Naive thymus-derived CD4-positive, alpha-beta T cell (primary cell): ENCODE results near the gene ODAM. TPM values are rescaled to one million over a fixed set of nuclear protein-coding genes. Genes with fewer than 3 reads are reported as not detected.

ENCODE experiments used
- ATAC-seq: fragments of 150-1000 bp; cut with Tn5 transposase; 2 replicates; pipeline ENCODE4 v1.10.0; 2021; ENCODE audit warnings: mild to moderate bottlenecking, moderate library complexity
- CTCF ChIA-PET: fragments of 350-600 bp; sonication (Branson Sonifier 250); formaldehyde crosslinking; loops from one replicate; lab custom pipeline; 2021; ENCODE audit warnings: antibody characterized with exemption; lab: Charles Lee
- POLR2A ChIA-PET: fragments of 350-600 bp; sonication (Branson Sonifier 250); formaldehyde crosslinking; loops from one replicate; lab custom pipeline; 2021; ENCODE audit warnings: antibody characterized with exemption, inconsistent platforms; lab: Charles Lee
- DNase-seq, 9 donors: peaks; one replicate each; pipeline versions ENCODE4 v3.0.0 to v3.0.0-alpha.2; 2020 to 2022; ENCODE audit warnings: mixed read lengths in 1 of 9
- H3K27ac ChIP-seq: one replicate; pipeline ENCODE4 v1.7.0; 2013; ENCODE audit warnings: mild to moderate bottlenecking, low read depth, low read length, moderate library complexity
- H3K27me3 ChIP-seq, 2 donors: one replicate each; pipeline ENCODE4 v1.7.0; 2013; ENCODE audit warnings: low read length in 2 of 2, mild to moderate bottlenecking in 2 of 2, moderate library complexity in 2 of 2; ENCODE audit not compliant: control insufficient read depth in 2 of 2, insufficient read depth in 2 of 2
- H3K36me3 ChIP-seq, 3 experiments: 1 replicate in 2 of 3; 2 replicates in 1 of 3; pipeline ENCODE4 v1.7.0; 2013; ENCODE audit warnings: low read length in 3 of 3, mild to moderate bottlenecking in 3 of 3, moderate library complexity in 1 of 3; ENCODE audit not compliant: insufficient read depth in 3 of 3, control insufficient read depth in 2 of 3
- H3K4me1 ChIP-seq, 2 donors: one replicate each; pipeline ENCODE4 v1.7.0; 2013; ENCODE audit warnings: low read length in 2 of 2, mild to moderate bottlenecking in 2 of 2, moderate library complexity in 1 of 2; ENCODE audit not compliant: control insufficient read depth in 2 of 2, insufficient read depth in 2 of 2
- H3K4me3 ChIP-seq: 2 replicates; pipeline ENCODE4 v1.7.0; 2013; ENCODE audit warnings: mild to moderate bottlenecking, low read length
- H3K9me3 ChIP-seq, 3 experiments: 1 replicate in 2 of 3; 2 replicates in 1 of 3; pipeline ENCODE4 v1.7.0; 2013; ENCODE audit warnings: low read length in 3 of 3; ENCODE audit not compliant: control insufficient read depth in 2 of 3
- H3K27ac Mint-ChIP-seq, 9 donors: one replicate each; pipeline ENCODE4 v1.8.0; 2020 to 2022; ENCODE audit warnings: mixed read lengths in 9 of 9, mild to moderate bottlenecking in 8 of 9, moderate library complexity in 5 of 9, inconsistent platforms in 2 of 9
- H3K27me3 Mint-ChIP-seq, 5 donors: one replicate each; pipeline ENCODE4 v1.8.0; 2021 to 2022; ENCODE audit warnings: mixed read lengths in 5 of 5, mild to moderate bottlenecking in 1 of 5
- H3K36me3 Mint-ChIP-seq, 5 donors: one replicate each; pipeline ENCODE4 v1.8.0; 2020 to 2022; ENCODE audit warnings: mixed read lengths in 5 of 5, mild to moderate bottlenecking in 3 of 5, inconsistent platforms in 1 of 5
- H3K4me1 Mint-ChIP-seq, 7 donors: one replicate each; pipeline ENCODE4 v1.8.0; 2020 to 2022; ENCODE audit warnings: mixed read lengths in 7 of 7, mild to moderate bottlenecking in 3 of 7, inconsistent platforms in 1 of 7
- H3K4me3 Mint-ChIP-seq, 10 donors: one replicate each; pipeline ENCODE4 v1.8.0; 2020 to 2022; ENCODE audit warnings: mild to moderate bottlenecking in 10 of 10, mixed read lengths in 10 of 10, moderate library complexity in 6 of 10, inconsistent platforms in 2 of 10
- H3K9me3 Mint-ChIP-seq, 11 donors: one replicate each; pipeline ENCODE4 v1.8.0; 2020 to 2022; ENCODE audit warnings: mixed read lengths in 11 of 11, mild to moderate bottlenecking in 4 of 11, inconsistent platforms in 1 of 11, moderate library complexity in 1 of 11
- intact Hi-C, 2 donors: fragments of 100-400 bp; cut with micrococcal nuclease; formaldehyde crosslinking; loops; one replicate each; pipeline ENCODE4 v1.15.1; 2023
- polyA plus RNA-seq, 2 donors: library from polyadenylated mRNA; unstranded; fragments of 300-500 nt; fragmentation: Illumina TruSeq; gene quantifications; one replicate each; pipeline ENCODE4 v1.2.3, GENCODE V29; 2021
- total RNA-seq, 6 experiments: library from RNA in 5 of 6; stranded (reverse) in 5 of 6; gene quantifications; 1 replicate in 5 of 6; 2 replicates in 1 of 6; pipeline ENCODE4 v1.2.3 and lab custom pipeline; 2021 to 2026

The ODAM gene
- total RNA-seq (not detected), polyA plus RNA-seq (not detected), total RNA-seq (lab: John Stamatoyannopoulos, UW) (not detected)

GRCh38 chr4:70195425-70195824, at the start of gene ODAM:
ODAM (plus strand) TSS chr4:70195725; CDS start chr4:70196544, 819 bp downstream.
- intact Hi-C loops, result no loop called here

GRCh38 chr4:70151271-70151670, 44.3 kb upstream of the ODAM start:
- ChIA-PET POLR2A (no interaction called here), CTCF (no interaction called here)
- H3K36me3 ChIP-seq, result no peaks in the 10 kb centered on the region
- Mint-ChIP-seq H3K27me3 (no peaks in the 10 kb centered on the region), H3K4me3 (no peak overlapping the region), H3K36me3 (no peaks in the 10 kb centered on the region), H3K9me3 (no peaks in the 10 kb centered on the region), H3K27ac (no peak overlapping the region), H3K4me1 (no peaks in the 10 kb centered on the region)
- no peaks in the 10 kb centered on the region for H3K27me3 ChIP-seq
- intact Hi-C loops, result no loop called here
- no peak for DNase-seq
- H3K4me3 ChIP-seq, result no peak overlapping the region
- H3K4me1 ChIP-seq, result no peaks in the 10 kb centered on the region
- no peak overlapping the region for H3K27ac ChIP-seq
- H3K9me3 ChIP-seq, result no peaks in the 10 kb centered on the region
- ATAC-seq, result no peak

More at GRCh38 chr4:70195425-70195824, at the start of gene ODAM:
- Histone ChIP-seq H3K27ac (no peak within 1 kb of the TSS), H3K27me3 (no peaks in the 10 kb centered on the region), H3K9me3 (no peaks in the 10 kb centered on the region), H3K4me1 (no peaks in the 10 kb centered on the region), H3K36me3 (no peaks in the 10 kb centered on the region), H3K4me3 (no peak within 1 kb of the TSS)
- peaks cover 0 to 5% (median 0%) of the 10 kb centered on the region in 5 donors for H3K27me3 Mint-ChIP-seq
- H3K4me3 Mint-ChIP-seq, result no peak within 1 kb of the TSS
- H3K4me1 Mint-ChIP-seq, result no peaks in the 10 kb centered on the region
- ATAC-seq (no peak), DNase-seq (no peak)
- H3K9me3 Mint-ChIP-seq, result no peaks in the 10 kb centered on the region
- ChIA-PET CTCF (no interaction called here), POLR2A (no interaction called here)
- no peaks in the 10 kb centered on the region for H3K36me3 Mint-ChIP-seq
- H3K27ac Mint-ChIP-seq, result no peak within 1 kb of the TSS

- ChIA-PET CTCF (no interaction called here), POLR2A (no interaction called here)
- intact Hi-C loops, result no loop called here
- Histone ChIP-seq H3K9me3 (no peaks in the 10 kb centered on the region), H3K27ac (no peak overlapping the region), H3K27me3 (no peaks in the 10 kb centered on the region), H3K36me3 (no peaks in the 10 kb centered on the region), H3K4me1 (no peaks in the 10 kb centered on the region), H3K4me3 (no peak overlapping the region)
- H3K27me3 Mint-ChIP-seq, result no peaks in the 10 kb centered on the region
- DNase-seq, result no peak
- ATAC-seq, result no peak
- no peaks in the 10 kb centered on the region for H3K36me3 Mint-ChIP-seq
- H3K27ac Mint-ChIP-seq, result no peak overlapping the region
- no peaks in the 10 kb centered on the region for H3K9me3 Mint-ChIP-seq
- H3K4me1 Mint-ChIP-seq, result no peaks in the 10 kb centered on the region
- no peak overlapping the region for H3K4me3 Mint-ChIP-seq
Measured at GRCh38 chr4:70152088-70152487, 43.4 kb upstream of the ODAM start.

- intact Hi-C loops, result no loop called here
- Histone ChIP-seq H3K27ac (no peak within 1 kb of the TSS), H3K4me1 (no peaks in the 10 kb centered on the region), H3K27me3 (no peaks in the 10 kb centered on the region), H3K9me3 (no peaks in the 10 kb centered on the region), H3K4me3 (no peak within 1 kb of the TSS), H3K36me3 (no peaks in the 10 kb centered on the region)
- H3K4me1 Mint-ChIP-seq, result no peaks in the 10 kb centered on the region
- ChIA-PET POLR2A (no interaction called here), CTCF (no interaction called here)
- no peak within 1 kb of the TSS for H3K27ac Mint-ChIP-seq
- H3K36me3 Mint-ChIP-seq, result no peaks in the 10 kb centered on the region
- no peak within 1 kb of the TSS for H3K4me3 Mint-ChIP-seq
- H3K9me3 Mint-ChIP-seq, result no peaks in the 10 kb centered on the region
- no peak for DNase-seq
- no peak for ATAC-seq
- H3K27me3 Mint-ChIP-seq, result no peaks in the 10 kb centered on the region
Measured at GRCh38 chr4:70153937-70154336, 41.6 kb upstream of the ODAM start, which contains the start of gene PRR27. PRR27 (plus strand) TSS chr4:70154237; CDS start chr4:70154376, 139 bp downstream.

- POLR2A ChIA-PET, result no interaction called here
- DNase-seq (no peak), ATAC-seq (no peak)
- Histone ChIP-seq H3K36me3 (no peaks in the 10 kb centered on the region), H3K4me3 (no peak overlapping the region), H3K9me3 (no peaks in the 10 kb centered on the region), H3K4me1 (no peaks in the 10 kb centered on the region), H3K27me3 (no peaks in the 10 kb centered on the region), H3K27ac (no peak overlapping the region)
- intact Hi-C loops, result no loop called here
- H3K4me1 Mint-ChIP-seq, result no peaks in the 10 kb centered on the region
- no peaks in the 10 kb centered on the region for H3K9me3 Mint-ChIP-seq
- no peak overlapping the region for H3K27ac Mint-ChIP-seq
- no peaks in the 10 kb centered on the region for H3K36me3 Mint-ChIP-seq
- H3K27me3 Mint-ChIP-seq, result peaks cover 0 to 4% (median 0%) of the 10 kb centered on the region in 5 donors
- CTCF ChIA-PET, result no interaction called here
- no peak overlapping the region for H3K4me3 Mint-ChIP-seq
Measured at GRCh38 chr4:70158576-70158975, 36.9 kb upstream of the ODAM start.

GRCh38 chr4:70177090-70177489, 18.4 kb upstream of the ODAM start:
- no peak overlapping the region for H3K4me3 ChIP-seq
- Mint-ChIP-seq H3K4me3 (no peak overlapping the region), H3K36me3 (no peaks in the 10 kb centered on the region), H3K9me3 (peaks cover 0 to 1% (median 0%) of the 10 kb centered on the region in 11 donors), H3K27me3 (peaks cover 0 to 4% (median 0%) of the 10 kb centered on the region in 5 donors), H3K4me1 (no peaks in the 10 kb centered on the region), H3K27ac (no peak overlapping the region)
- POLR2A ChIA-PET, result no interaction called here
- no peak overlapping the region for H3K27ac ChIP-seq
- ATAC-seq (no peak), DNase-seq (no peak)
- no peaks in the 10 kb centered on the region for H3K4me1 ChIP-seq
- intact Hi-C loops, result no loop called here
- H3K36me3 ChIP-seq, result no peaks in the 10 kb centered on the region
- CTCF ChIA-PET, result no interaction called here
- no peaks in the 10 kb centered on the region for H3K9me3 ChIP-seq
- H3K27me3 ChIP-seq, result no peaks in the 10 kb centered on the region

GRCh38 chr4:70178075-70178660, 17.4 kb upstream of the ODAM start:
- DNase-seq, result no peak
- Histone ChIP-seq H3K27ac (no peak overlapping the region), H3K9me3 (no peaks in the 10 kb centered on the region), H3K27me3 (no peaks in the 10 kb centered on the region), H3K36me3 (no peaks in the 10 kb centered on the region), H3K4me1 (no peaks in the 10 kb centered on the region), H3K4me3 (no peak overlapping the region)
- ChIA-PET CTCF (no interaction called here), POLR2A (no interaction called here)
- Mint-ChIP-seq H3K4me3 (no peak overlapping the region), H3K27ac (no peak overlapping the region), H3K9me3 (peaks cover 0 to 1% (median 0%) of the 10 kb centered on the region in 11 donors), H3K4me1 (no peaks in the 10 kb centered on the region), H3K27me3 (peaks cover 0 to 2% (median 0%) of the 10 kb centered on the region in 5 donors), H3K36me3 (no peaks in the 10 kb centered on the region)
- intact Hi-C loops, result no loop called here
- no peak for ATAC-seq
